WTC11 (cell line): ENCODE data around the gene TRAPPC10. TPM values are rescaled to one million over a fixed set of nuclear protein-coding genes. Genes with fewer than 3 reads are reported as not detected.

Experiments used
- ATAC-seq: fragments of 200-7000 bp; cut with Tn5 transposase; 2 replicates; pipeline ENCODE4 v1.10.0; 2021; ENCODE audit warnings: mild to moderate bottlenecking, moderate library complexity
- CTCF ChIA-PET: fragments of 300-600 bp; sonication (Branson Sonifier 250); formaldehyde crosslinking; loops from one replicate; lab custom pipeline; 2021; ENCODE audit warnings: antibody characterized with exemption; lab: Charles Lee
- POLR2A ChIA-PET: fragments of 350-600 bp; sonication (Branson Sonifier 250); formaldehyde crosslinking; loops from one replicate; lab custom pipeline; 2021; ENCODE audit warnings: antibody characterized with exemption; lab: Charles Lee
- DNase-seq: peaks from one replicate; pipeline ENCODE4 v3.0.0; 2021; ENCODE audit warnings: low spot score
- H3K27ac Mint-ChIP-seq: 2 replicates; pipeline ENCODE4 v1.8.0; 2021; ENCODE audit warnings: mixed read lengths
- H3K27me3 Mint-ChIP-seq: 2 replicates; pipeline ENCODE4 v1.8.0; 2021; ENCODE audit warnings: low read depth, mild to moderate bottlenecking, moderate library complexity, mixed read lengths
- H3K36me3 Mint-ChIP-seq: 2 replicates; pipeline ENCODE4 v1.8.0; 2021; ENCODE audit warnings: mixed read lengths
- H3K4me1 Mint-ChIP-seq: 2 replicates; pipeline ENCODE4 v1.8.0; 2022; ENCODE audit warnings: mixed read lengths
- H3K4me3 Mint-ChIP-seq: 2 replicates; pipeline ENCODE4 v1.8.0; 2021; ENCODE audit warnings: mild to moderate bottlenecking, moderate library complexity, mixed read lengths
- H3K9me3 Mint-ChIP-seq: 2 replicates; pipeline ENCODE4 v1.8.0; 2021; ENCODE audit warnings: mixed read lengths
- ATF1 ChIP-seq: sonication (generic); formaldehyde crosslinking; IDR thresholded peaks from 2 replicates; pipeline ENCODE4 v1.8.1; 2023; ENCODE audit warnings: mild to moderate bottlenecking, moderate library complexity, missing genetic modification reagents
- ATF6 ChIP-seq: sonication (generic); formaldehyde crosslinking; IDR thresholded peaks from 2 replicates; pipeline ENCODE4 v1.8.1; 2023; ENCODE audit warnings: mild to moderate bottlenecking, missing genetic modification reagents
- ELF4 ChIP-seq: sonication (generic); formaldehyde crosslinking; IDR thresholded peaks from 2 replicates; pipeline ENCODE4 v1.8.1; 2022; ENCODE audit warnings: low read depth, mild to moderate bottlenecking, moderate library complexity, missing genetic modification reagents
- EMX1 ChIP-seq: fragments of 250-450 bp; sonication (Bioruptor Pico); IDR thresholded peaks from 2 replicates; pipeline ENCODE4 v1.8.0; 2021; ENCODE audit warnings: mild to moderate bottlenecking
- IRF1 ChIP-seq: sonication (generic); formaldehyde crosslinking; IDR thresholded peaks from 2 replicates; pipeline ENCODE4 v1.8.0; 2023; ENCODE audit warnings: missing genetic modification reagents
- MXD4 ChIP-seq: fragments of 250-450 bp; sonication (Bioruptor Pico); IDR thresholded peaks from 2 replicates; pipeline ENCODE4 v1.8.0; 2021; ENCODE audit warnings: mild to moderate bottlenecking, moderate library complexity, borderline replicate concordance
- MYBL2 ChIP-seq: sonication (generic); formaldehyde crosslinking; IDR thresholded peaks from 2 replicates; pipeline ENCODE4 v1.8.1; 2023; ENCODE audit warnings: mild to moderate bottlenecking, moderate library complexity, missing genetic modification reagents
- NFATC4 ChIP-seq: fragments of 250-450 bp; sonication (Bioruptor Pico); IDR thresholded peaks from 2 replicates; pipeline ENCODE4 v1.9.0; 2021; ENCODE audit warnings: mild to moderate bottlenecking
- NR3C1 ChIP-seq: sonication (generic); formaldehyde crosslinking; conservative IDR thresholded peaks from 2 replicates; pipeline ENCODE4 v1.8.1; 2023; ENCODE audit warnings: low read depth, mild to moderate bottlenecking, missing genetic modification reagents
- PREB ChIP-seq: sonication (generic); formaldehyde crosslinking; IDR thresholded peaks from 2 replicates; pipeline ENCODE4 v1.8.1; 2022; ENCODE audit warnings: mild to moderate bottlenecking, missing genetic modification reagents, moderate library complexity, borderline replicate concordance
- SP1 ChIP-seq: sonication (generic); formaldehyde crosslinking; conservative IDR thresholded peaks from 2 replicates; pipeline ENCODE4 v1.8.1; 2022; ENCODE audit warnings: missing genetic modification reagents
- TEAD4 ChIP-seq: sonication (generic); formaldehyde crosslinking; IDR thresholded peaks from 2 replicates; pipeline ENCODE4 v1.8.0; 2022; ENCODE audit warnings: mild to moderate bottlenecking, missing genetic modification reagents
- TP53 ChIP-seq: sonication (generic); formaldehyde crosslinking; IDR thresholded peaks from 2 replicates; pipeline ENCODE4 v1.8.1; 2023; ENCODE audit warnings: mild to moderate bottlenecking, missing genetic modification reagents
- USF1 ChIP-seq: sonication (generic); formaldehyde crosslinking; IDR thresholded peaks from 2 replicates; pipeline ENCODE4 v1.8.0; 2022; ENCODE audit warnings: mild to moderate bottlenecking, missing genetic modification reagents
- ZBTB21 ChIP-seq: sonication (generic); formaldehyde crosslinking; IDR thresholded peaks from 2 replicates; pipeline ENCODE4 v1.8.1; 2023; ENCODE audit warnings: mild to moderate bottlenecking, missing genetic modification reagents, borderline replicate concordance
- ZNF121 ChIP-seq: sonication (generic); formaldehyde crosslinking; IDR thresholded peaks from 2 replicates; pipeline ENCODE4 v1.8.0; 2023; ENCODE audit warnings: missing genetic modification reagents
- ZNF138 ChIP-seq: sonication (generic); formaldehyde crosslinking; conservative IDR thresholded peaks from 2 replicates; pipeline ENCODE4 v1.8.1; 2022; ENCODE audit warnings: mild to moderate bottlenecking, moderate library complexity, missing genetic modification reagents
- ZNF281 ChIP-seq: sonication (generic); formaldehyde crosslinking; IDR thresholded peaks from 2 replicates; pipeline ENCODE4 v1.8.0; 2023; ENCODE audit warnings: mild to moderate bottlenecking, missing genetic modification reagents
- total RNA-seq: library from RNA; stranded (reverse); gene quantifications from 3 replicates; pipeline ENCODE4 v1.2.3, GENCODE V29; 2021
- TF ChIP-seq, protein P1 (sequence below): fragments of 250-450 bp; sonication (Bioruptor Pico); IDR thresholded peaks from 2 replicates; pipeline ENCODE4 v1.9.0; 2021; ENCODE audit warnings: mild to moderate bottlenecking
- TF ChIP-seq, protein P2 (sequence below): sonication (generic); formaldehyde crosslinking; IDR thresholded peaks from 2 replicates; pipeline ENCODE4 v1.8.1; 2022; ENCODE audit warnings: low read depth, missing genetic modification reagents, borderline replicate concordance

TRAPPC10 gene
- total RNA-seq, 1 experiment from 2014 or later: 34.5 TPM

DNA sequence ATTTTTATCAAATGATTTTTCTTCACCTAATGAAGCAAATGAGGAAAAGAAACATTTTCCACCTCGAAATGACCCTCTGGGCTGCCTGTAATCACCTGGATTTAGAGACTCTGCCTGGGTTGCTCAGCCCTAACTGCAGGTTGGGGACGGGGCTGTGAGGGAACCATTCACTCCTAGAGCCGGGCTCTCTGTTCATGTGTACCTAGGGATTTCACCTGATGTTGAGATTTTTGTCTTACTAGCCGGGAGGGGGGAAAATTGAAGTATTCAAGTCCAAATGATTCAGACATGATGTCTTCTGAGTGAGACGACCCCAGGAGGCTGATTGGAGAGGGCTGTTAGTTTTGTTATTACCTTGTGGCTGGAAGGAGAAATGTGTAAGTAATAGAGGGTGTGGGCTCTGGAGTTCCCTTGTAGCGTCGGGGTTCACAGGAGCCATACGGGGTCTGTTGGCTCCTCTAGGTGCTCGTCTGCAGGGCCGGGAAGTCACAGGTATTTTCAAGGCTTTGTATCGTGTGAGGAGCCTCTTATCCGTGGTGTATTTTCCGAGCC lies 52.8 kb downstream of the TRAPPC10 start:
- Mint-ChIP-seq H3K4me1 (peaks cover 5% of the 10 kb centered on the region; the same call in 1 of the 2 replicates), H3K4me3 (no peak overlapping the region), H3K9me3 (no peaks in the 10 kb centered on the region), H3K36me3 (peaks cover 12% of the 10 kb centered on the region), H3K27me3 (no peaks in the 10 kb centered on the region), H3K27ac (no peak overlapping the region)
- DNase-seq (no peak), ATAC-seq (no peak)
- ChIA-PET CTCF (no interaction called here), POLR2A (no interaction called here)
- TF ChIP-seq, protein P1, sequence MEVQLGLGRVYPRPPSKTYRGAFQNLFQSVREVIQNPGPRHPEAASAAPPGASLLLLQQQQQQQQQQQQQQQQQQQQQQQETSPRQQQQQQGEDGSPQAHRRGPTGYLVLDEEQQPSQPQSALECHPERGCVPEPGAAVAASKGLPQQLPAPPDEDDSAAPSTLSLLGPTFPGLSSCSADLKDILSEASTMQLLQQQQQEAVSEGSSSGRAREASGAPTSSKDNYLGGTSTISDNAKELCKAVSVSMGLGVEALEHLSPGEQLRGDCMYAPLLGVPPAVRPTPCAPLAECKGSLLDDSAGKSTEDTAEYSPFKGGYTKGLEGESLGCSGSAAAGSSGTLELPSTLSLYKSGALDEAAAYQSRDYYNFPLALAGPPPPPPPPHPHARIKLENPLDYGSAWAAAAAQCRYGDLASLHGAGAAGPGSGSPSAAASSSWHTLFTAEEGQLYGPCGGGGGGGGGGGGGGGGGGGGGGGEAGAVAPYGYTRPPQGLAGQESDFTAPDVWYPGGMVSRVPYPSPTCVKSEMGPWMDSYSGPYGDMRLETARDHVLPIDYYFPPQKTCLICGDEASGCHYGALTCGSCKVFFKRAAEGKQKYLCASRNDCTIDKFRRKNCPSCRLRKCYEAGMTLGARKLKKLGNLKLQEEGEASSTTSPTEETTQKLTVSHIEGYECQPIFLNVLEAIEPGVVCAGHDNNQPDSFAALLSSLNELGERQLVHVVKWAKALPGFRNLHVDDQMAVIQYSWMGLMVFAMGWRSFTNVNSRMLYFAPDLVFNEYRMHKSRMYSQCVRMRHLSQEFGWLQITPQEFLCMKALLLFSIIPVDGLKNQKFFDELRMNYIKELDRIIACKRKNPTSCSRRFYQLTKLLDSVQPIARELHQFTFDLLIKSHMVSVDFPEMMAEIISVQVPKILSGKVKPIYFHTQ (CRISPR knock-in tag): no peak
- no peak for TF ChIP-seq NR3C1 (CRISPR knock-in tag)
- TF ChIP-seq ELF4: no peak
- no peak for TF ChIP-seq SP1
- TF ChIP-seq, protein P2, sequence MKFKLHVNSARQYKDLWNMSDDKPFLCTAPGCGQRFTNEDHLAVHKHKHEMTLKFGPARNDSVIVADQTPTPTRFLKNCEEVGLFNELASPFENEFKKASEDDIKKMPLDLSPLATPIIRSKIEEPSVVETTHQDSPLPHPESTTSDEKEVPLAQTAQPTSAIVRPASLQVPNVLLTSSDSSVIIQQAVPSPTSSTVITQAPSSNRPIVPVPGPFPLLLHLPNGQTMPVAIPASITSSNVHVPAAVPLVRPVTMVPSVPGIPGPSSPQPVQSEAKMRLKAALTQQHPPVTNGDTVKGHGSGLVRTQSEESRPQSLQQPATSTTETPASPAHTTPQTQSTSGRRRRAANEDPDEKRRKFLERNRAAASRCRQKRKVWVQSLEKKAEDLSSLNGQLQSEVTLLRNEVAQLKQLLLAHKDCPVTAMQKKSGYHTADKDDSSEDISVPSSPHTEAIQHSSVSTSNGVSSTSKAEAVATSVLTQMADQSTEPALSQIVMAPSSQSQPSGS: no peak
- no peak for TF ChIP-seq ZNF138
- TF ChIP-seq NFATC4 (CRISPR knock-in tag): no peak
- no peak for TF ChIP-seq ATF1 (CRISPR knock-in tag)
- TF ChIP-seq ZBTB21 (CRISPR knock-in tag): no peak
- no peak for TF ChIP-seq PREB (CRISPR knock-in tag)
- TF ChIP-seq EMX1 (CRISPR knock-in tag): no peak
- TF ChIP-seq USF1: no peak
- no peak for TF ChIP-seq MXD4 (CRISPR knock-in tag)
- no peak for TF ChIP-seq IRF1 (CRISPR knock-in tag)
- no peak for TF ChIP-seq ZNF121 (CRISPR knock-in tag)
- no peak for TF ChIP-seq TEAD4 (CRISPR knock-in tag)
- TF ChIP-seq TP53 (CRISPR knock-in tag): no peak
- no peak for TF ChIP-seq MYBL2

GRCh38 chr21:44065428-44065827 lies 53.3 kb downstream of the TRAPPC10 start:
- Mint-ChIP-seq H3K27ac (peak overlapping the region; percentile 33; the same call in 1 of the 2 replicates), H3K27me3 (no peaks in the 10 kb centered on the region), H3K36me3 (peaks cover 12% of the 10 kb centered on the region), H3K4me3 (no peak overlapping the region), H3K9me3 (no peaks in the 10 kb centered on the region), H3K4me1 (peaks cover 5% of the 10 kb centered on the region; the same call in 1 of the 2 replicates)
- TF ChIP-seq ATF1 (CRISPR knock-in tag) (no peak), ATF6 (CRISPR knock-in tag) (no peak), ZNF281 (no peak)
- DNase-seq (no peak), ATAC-seq (no peak)
- ChIA-PET CTCF (no interaction called here), POLR2A (no interaction called here)
